Measurements from ENCODE around the gene DRGX.

The DRGX gene

GRCh38 chr10:49407552-49408137 lies 11.8 kb upstream of the DRGX start:
- peak; percentile 38 to 70 for DNase-seq (ENCODE audit: low read depth in 2 of 2)

GRCh38 chr10:49407151-49407550 lies 11.3 kb upstream of the DRGX start:
- DNase-seq (ENCODE audit: low read depth in 2 of 2) = no peak

- no peak for DNase-seq (ENCODE audit: low read depth in 2 of 2)
Measured at GRCh38 chr10:49404321-49404878, 8.5 kb upstream of the DRGX start.

- DNase-seq (ENCODE audit: low read depth in 2 of 2) = no peak
Measured at GRCh38 chr10:49403363-49403762, 7.5 kb upstream of the DRGX start.

GRCh38 chr10:49400365-49400764 lies 4.5 kb upstream of the DRGX start:
- no peak for DNase-seq (ENCODE audit: low read depth in 2 of 2)

GRCh38 chr10:49398986-49399385 lies 3.1 kb upstream of the DRGX start:
- no peak for DNase-seq (ENCODE audit: low read depth in 2 of 2)

- peak in 1 of 2 experiments; percentile 42 for DNase-seq (ENCODE audit: low read depth in 2 of 2)
Measured at GRCh38 chr10:49398000-49398861, 2.3 kb upstream of the DRGX start.

- no peak for DNase-seq (ENCODE audit: low read depth in 2 of 2)
Measured at GRCh38 chr10:49397036-49397999, 1.4 kb upstream of the DRGX start.

GRCh38 chr10:49396666-49396999 lies 744 bp upstream of the DRGX start:
- no peak for DNase-seq (ENCODE audit: low read depth in 2 of 2)

GRCh38 chr10:49394933-49395740 lies 752 bp downstream of the DRGX start:
- DNase-seq (ENCODE audit: low read depth in 2 of 2) = no peak

- DNase-seq (ENCODE audit: low read depth in 2 of 2) = no peak
Measured at GRCh38 chr10:49393757-49394156, 2.1 kb downstream of the DRGX start.

GRCh38 chr10:49393301-49393700 lies 2.6 kb downstream of the DRGX start:
- DNase-seq (ENCODE audit: low read depth in 2 of 2) = no peak

GRCh38 chr10:49389361-49389933 lies 6.4 kb downstream of the DRGX start:
- DNase-seq (ENCODE audit: low read depth in 2 of 2) = no peak

GRCh38 chr10:49388161-49388560 lies 7.7 kb downstream of the DRGX start:
- DNase-seq (ENCODE audit: low read depth in 2 of 2) = no peak

- DNase-seq (ENCODE audit: low read depth in 2 of 2) = no peak
Measured at GRCh38 chr10:49387071-49387470, 8.8 kb downstream of the DRGX start.

GRCh38 chr10:49385939-49386922 lies 9.7 kb downstream of the DRGX start:
- no peak for DNase-seq (ENCODE audit: low read depth in 2 of 2)

- no peak for DNase-seq (ENCODE audit: low read depth in 2 of 2)
Measured at GRCh38 chr10:49384268-49384953, 11.5 kb downstream of the DRGX start.

- no peak for DNase-seq (ENCODE audit: low read depth in 2 of 2)
Measured at GRCh38 chr10:49383853-49384252, 12.0 kb downstream of the DRGX start.

GRCh38 chr10:49382826-49383225 lies 13.1 kb downstream of the DRGX start:
- DNase-seq (ENCODE audit: low read depth in 2 of 2) = no peak

Measured in stimulated activated CD4-positive, alpha-beta T cell treated with anti-CD3 and anti-CD28 coated beads, Interleukin-12 subunit alpha, Interleukin-12 subunit beta, amount 100 ng/mL, for 24 hours (primary cell).